HG03521 (cell line): ENCODE measurements around the gene MAF.

ENCODE experiments used
- ATAC-seq: cut with Tn5 transposase; IDR thresholded peaks from one replicate; pipeline ENCODE4 v1.9.1; 2021; ENCODE audit warnings: mild to moderate bottlenecking, moderate library complexity; ENCODE audit not compliant: unreplicated experiment

MAF gene

GRCh38 chr16:79547085-79547484 is 53.5 kb downstream of the MAF start:
- no peak for ATAC-seq
